CD4-positive, alpha-beta T cell treated with Interleukin-4 for 1 hour (primary cell): ENCODE measurements around the gene DCHS2.
"Not testable (repeated sequence)": the region's sequence is repeated elsewhere in the genome, so short reads cannot be mapped to it uniquely, and the experiment has no call there.

Source experiments
- DNase-seq, 2 donors: peaks; one replicate each; pipeline ENCODE4 v3.0.0-alpha.2; 2020 to 2022

The DCHS2 gene

GRCh38 chr4:154313004-154313585 is 178.5 kb downstream of the DCHS2 start:
- no peak for DNase-seq

- DNase-seq, result no peak
Observed at GRCh38 chr4:154312246-154312645, 179.4 kb downstream of the DCHS2 start.

GRCh38 chr4:154310578-154310977 is 181.0 kb downstream of the DCHS2 start:
- DNase-seq, result no peak

DNA sequence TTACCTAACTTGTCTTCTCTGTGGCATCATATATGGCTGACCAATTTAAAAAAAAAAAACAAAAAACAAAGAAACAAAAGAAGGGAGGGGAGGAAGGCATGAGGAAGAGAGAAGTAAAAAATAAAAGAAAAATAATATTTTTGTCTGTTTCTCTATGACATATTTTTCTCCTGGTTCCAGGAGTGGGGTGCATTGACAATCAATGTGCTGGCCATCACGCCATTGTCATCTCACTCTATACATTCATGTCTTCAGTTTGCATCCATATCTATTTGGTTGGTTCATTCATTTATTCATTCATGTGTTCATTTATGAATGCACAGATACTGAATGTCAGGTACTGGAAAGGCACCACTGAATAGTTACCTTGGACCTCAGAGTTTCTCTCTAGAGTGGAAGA is 183.4 kb downstream of the DCHS2 start:
- DNase-seq, result no peak

- no peak for DNase-seq
Observed at GRCh38 chr4:154307451-154307850, 184.1 kb downstream of the DCHS2 start.

GRCh38 chr4:154305616-154306015 is 186.0 kb downstream of the DCHS2 start:
- no peak for DNase-seq

DNA sequence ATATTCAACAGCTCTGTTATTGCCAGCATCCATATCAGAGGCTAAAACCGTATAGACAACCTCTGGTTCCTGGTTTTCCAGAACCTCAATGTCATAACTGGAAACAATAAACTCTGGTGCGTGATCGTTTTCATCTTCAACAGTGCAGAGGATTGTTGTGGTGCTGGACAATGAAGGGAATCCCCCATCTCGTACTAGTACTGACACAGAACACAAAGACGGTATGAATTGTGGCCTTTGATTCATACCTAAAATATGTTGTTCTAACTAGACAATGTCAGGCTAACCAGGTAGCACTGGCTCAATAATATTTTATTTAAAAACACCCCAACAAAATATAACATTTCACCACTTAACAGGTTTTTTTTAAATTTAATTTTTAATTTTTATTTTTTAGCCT is 186.9 kb downstream of the DCHS2 start:
- no peak for DNase-seq

GRCh38 chr4:154294652-154295350 is 196.8 kb downstream of the DCHS2 start:
- DNase-seq, result no peak

GRCh38 chr4:154293427-154293826 is 198.2 kb downstream of the DCHS2 start:
- DNase-seq, result no peak

DNA sequence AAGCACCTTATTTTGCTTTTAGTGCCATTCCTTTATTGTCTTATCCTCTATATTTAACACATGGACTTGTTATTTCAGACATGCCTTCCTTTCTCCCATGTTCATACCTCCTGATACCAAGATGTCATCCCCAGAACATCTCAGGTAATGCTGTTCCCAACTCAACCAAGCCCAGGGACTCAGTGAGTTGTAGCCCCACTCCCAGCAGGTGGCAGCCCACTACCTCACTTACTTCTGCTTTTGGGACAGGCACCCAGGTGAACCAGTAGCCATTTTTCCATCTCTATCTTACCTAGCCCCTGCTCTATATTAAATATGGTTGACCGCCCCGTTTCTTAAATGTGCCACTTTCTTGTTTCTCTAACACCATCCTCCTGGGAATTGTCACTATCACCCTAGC is 199.0 kb downstream of the DCHS2 start:
- no peak for DNase-seq

DNA sequence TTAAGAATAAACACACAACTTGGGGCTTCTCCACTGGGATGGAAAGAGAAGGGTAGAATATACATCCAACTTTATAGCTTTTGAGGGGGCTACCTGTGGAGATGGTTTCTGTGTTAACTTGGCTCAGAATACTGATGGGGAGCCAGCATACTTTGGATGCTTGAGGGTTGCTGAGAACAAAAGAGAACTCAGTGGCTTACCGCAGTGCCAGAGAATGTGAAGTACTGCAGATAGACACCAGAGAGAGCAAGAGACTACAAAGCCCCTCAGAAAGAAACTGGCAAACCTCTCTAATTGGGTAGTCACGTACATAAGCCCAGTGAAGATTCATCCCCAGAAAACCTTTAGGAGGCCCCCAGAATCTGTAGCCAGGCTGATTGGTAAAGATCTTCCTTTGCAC is 214.4 kb downstream of the DCHS2 start:
- DNase-seq, result no peak

DNA sequence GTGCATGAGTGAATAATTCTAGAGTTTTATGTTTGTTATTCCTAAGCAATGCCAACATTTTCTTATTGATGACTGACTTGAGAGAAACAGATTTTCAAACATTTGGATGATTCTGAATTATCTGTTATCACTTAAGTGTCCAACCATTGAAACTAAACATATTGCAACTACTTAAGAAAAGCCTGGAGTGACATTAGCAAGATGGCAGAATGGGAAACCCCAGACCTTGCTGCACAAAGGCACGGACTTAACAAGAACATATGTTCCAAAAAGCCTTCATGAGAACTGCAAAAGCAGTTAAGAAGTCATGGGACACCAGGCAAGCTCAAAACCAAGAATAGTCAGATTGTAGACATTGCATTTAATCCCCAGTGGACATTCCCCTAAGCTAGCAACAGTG is 215.1 kb downstream of the DCHS2 start:
- DNase-seq, result no peak

- DNase-seq, result no peak
Observed at GRCh38 chr4:154254999-154255398, 236.6 kb downstream of the DCHS2 start.

GRCh38 chr4:154234576-154234975 is 257.0 kb downstream of the DCHS2 start:
- no peak for DNase-seq

GRCh38 chr4:154231806-154232478 is 259.7 kb downstream of the DCHS2 start:
- DNase-seq, result no peak

DNA sequence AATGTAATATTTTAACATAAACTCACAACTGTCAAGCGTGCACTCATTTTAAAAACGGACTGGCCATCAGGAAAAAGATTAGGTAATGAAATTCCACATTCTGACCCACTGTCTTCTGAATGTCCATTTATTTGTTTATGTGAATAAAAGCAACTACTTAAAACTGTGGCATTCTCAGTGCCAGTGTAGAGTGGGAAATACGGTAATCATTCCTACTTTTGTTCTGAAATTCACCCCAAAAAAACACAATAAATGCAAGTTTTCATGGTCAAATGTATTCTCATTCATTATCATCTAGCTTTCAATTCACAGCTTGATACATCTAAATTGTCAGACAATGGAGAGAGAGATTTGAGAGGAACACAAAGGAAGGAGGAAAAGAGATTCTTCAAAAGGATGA is 260.9 kb downstream of the DCHS2 start:
- DNase-seq, result no peak

- no peak for DNase-seq
Observed at GRCh38 chr4:154230091-154230490, 261.5 kb downstream of the DCHS2 start.

GRCh38 chr4:154222875-154223274 is 268.7 kb downstream of the DCHS2 start:
- no peak for DNase-seq

DNA sequence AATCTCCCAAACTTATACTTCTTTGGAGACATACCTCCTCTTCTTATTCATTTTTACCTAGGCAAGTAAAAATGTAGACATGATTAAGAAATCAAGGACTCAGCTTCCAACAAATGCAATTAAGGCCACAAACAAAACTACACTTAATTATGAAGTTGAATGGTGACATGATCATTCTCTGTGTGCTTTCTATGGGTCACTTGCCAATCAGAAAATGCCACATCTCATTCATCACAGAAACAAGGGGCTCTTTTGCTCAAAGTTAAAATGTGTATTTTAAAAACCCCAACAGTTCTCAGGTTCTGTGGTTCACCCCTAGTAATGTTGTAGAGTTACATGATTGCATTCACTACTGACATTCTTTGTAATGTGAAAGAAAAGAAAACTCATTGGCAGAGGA is 273.5 kb downstream of the DCHS2 start:
- no peak for DNase-seq

DNA sequence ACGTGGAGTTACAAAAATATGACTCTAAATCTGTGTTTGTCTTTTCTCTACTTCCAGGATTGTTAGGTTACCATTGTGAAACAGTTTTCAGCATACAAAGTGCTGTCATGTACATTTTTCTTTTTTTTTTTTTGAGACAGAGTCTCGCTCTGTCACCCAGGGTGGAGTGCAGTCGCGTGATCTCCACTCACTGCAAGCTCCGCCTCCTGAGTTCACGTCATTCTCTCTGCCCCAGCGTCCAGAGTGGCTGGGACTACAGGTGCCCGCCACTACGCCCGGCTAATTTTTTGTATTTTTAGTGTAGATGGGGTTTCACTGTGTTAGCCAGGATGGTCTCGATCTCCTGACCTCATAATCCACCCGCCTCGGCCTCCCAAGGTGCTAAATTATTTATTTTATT is 274.2 kb downstream of the DCHS2 start:
- DNase-seq, result not testable (repeated sequence)

GRCh38 chr4:154211506-154211905 is 280.1 kb downstream of the DCHS2 start:
- no peak for DNase-seq

GRCh38 chr4:154208424-154208823 is 283.2 kb downstream of the DCHS2 start:
- DNase-seq, result no peak

DNA sequence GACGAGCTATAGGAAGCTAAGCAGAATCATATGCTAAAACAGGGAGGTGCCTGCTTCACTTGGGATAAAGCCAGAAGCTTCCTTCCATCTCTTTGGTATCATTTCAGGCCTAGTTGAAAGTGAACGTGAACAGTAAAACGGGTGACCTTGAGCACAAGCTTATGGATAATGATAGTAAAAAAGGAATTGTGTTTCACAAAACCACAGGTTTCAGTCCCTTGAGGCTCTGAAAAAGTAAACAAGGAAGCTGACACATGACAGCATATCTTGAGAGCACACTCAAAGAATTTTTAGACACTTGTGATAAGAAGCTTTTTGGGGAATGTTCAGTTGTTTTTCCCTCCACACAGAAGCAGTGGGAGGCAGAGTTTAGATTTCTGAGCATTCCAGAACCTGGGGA is 286.1 kb downstream of the DCHS2 start:
- DNase-seq, result no peak

DNA sequence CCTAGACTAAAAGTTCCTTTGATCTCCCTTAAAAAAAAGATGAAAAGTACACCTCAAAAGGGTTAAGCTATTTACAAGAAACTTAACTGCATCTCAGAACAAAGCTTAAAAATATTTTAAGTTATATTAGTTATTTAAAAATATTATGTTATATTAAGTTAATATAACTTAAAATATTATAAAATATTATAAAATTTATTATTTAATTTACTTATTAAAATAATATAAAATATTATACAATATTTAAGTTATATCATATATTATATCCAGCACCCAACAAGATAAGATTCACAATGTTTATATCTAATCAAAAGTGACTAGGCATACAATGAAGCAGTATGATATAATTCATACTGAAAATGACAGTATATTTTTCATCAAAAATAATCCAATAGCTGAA is 296.9 kb downstream of the DCHS2 start:
- no peak for DNase-seq

- no peak for DNase-seq
Observed at GRCh38 chr4:154192585-154192984, 299.0 kb downstream of the DCHS2 start.
